ENCODE measurements around the gene SUFU.

The SUFU gene

DNA sequence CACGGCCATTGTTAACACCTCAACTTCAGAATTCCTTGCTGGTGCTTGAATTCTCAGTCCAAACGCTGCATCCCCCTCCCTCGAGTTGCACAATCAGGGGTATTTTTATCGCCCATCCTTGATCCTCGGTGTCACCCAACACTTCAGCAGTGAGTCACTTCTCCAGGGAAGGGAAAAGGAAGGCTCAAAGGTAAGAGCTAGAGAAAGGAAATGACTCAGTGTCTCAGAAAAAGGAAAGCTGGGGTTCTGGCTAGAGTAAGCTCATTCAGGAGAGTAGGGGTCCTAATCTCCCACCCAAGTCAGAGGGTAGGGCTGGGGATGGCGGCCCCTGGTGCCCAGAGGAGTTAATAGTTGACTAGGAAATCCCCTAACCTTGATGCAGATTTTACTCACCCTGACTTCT, 100.7 kb downstream of the SUFU start:
- H3K27ac ChIP-seq: peak overlapping the region; percentile 88
- ChIA-PET CTCF (interaction anchor here (0.6 to 1.7 kb wide), 3 partner anchors 11 to 106 kb away, joined by 3 to 5 read pairs (median 4); partner anchors contain the start of gene TRIM8), POLR2A (ENCODE audit: low non-redundant PET) (no interaction called here)
- DNase-seq (ENCODE audit: low spot score): peak; percentile 97
- TF ChIP-seq, protein P1, sequence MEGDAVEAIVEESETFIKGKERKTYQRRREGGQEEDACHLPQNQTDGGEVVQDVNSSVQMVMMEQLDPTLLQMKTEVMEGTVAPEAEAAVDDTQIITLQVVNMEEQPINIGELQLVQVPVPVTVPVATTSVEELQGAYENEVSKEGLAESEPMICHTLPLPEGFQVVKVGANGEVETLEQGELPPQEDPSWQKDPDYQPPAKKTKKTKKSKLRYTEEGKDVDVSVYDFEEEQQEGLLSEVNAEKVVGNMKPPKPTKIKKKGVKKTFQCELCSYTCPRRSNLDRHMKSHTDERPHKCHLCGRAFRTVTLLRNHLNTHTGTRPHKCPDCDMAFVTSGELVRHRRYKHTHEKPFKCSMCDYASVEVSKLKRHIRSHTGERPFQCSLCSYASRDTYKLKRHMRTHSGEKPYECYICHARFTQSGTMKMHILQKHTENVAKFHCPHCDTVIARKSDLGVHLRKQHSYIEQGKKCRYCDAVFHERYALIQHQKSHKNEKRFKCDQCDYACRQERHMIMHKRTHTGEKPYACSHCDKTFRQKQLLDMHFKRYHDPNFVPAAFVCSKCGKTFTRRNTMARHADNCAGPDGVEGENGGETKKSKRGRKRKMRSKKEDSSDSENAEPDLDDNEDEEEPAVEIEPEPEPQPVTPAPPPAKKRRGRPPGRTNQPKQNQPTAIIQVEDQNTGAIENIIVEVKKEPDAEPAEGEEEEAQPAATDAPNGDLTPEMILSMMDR (conservative IDR thresholded peaks at IDR 0.05; ENCODE audit: low read depth): no peak

DNA sequence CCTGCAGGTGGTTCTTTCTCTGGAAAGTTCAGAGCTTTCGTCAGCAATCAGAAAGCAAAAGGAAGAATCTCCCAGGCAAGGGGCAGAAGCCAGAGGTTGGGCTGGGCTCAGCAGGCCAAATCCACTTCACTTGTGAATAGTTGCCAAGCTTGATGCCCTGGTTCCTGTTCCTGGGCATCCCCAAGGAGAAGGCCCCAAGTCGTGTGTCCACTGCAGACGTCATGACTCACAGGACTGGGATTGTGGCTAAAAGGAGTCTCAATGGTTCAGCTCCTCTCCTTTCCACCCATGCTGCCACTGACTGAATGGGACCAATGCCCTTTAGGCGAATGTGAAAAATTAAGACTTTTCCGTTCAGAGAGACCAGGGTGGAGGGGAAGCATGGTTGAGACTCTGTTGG, 101.9 kb downstream of the SUFU start:
- TF ChIP-seq, protein P1 (conservative IDR thresholded peaks at IDR 0.05; ENCODE audit: low read depth): no peak
- CTCF ChIA-PET: interaction anchor here (0.6 to 1.7 kb wide), 4 partner anchors 9 to 127 kb away, joined by 3 to 5 read pairs (median 4); partner anchors contain the start of gene TRIM8
- no peak for DNase-seq (ENCODE audit: low spot score)
- H3K27ac ChIP-seq: peak overlapping the region; percentile 88
- POLR2A ChIA-PET (ENCODE audit: low non-redundant PET): no interaction called here

DNA sequence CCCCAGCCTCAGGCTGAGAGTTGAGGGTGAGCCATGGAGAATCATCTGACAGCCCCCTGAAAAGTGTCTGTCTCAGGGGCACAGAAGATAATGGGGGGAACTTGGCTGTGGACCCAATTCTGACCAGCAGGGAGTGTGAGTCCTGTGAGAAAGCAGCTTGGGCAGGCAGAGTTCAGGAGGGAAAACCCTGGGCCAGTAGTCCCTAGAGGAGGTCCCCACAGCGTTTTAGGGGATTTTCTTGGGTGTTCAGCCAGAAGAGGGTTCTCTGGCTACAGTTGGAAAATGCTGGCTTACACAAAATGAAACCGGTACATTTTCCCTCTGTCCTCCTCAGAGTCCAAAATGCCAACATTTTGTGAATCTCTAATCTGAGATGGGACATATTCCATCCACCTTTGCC, 104.7 kb downstream of the SUFU start:
- no peak overlapping the region for H3K27ac ChIP-seq
- DNase-seq (ENCODE audit: low spot score): no peak
- POLR2A ChIA-PET (ENCODE audit: low non-redundant PET): no interaction called here
- TF ChIP-seq, protein P1 (conservative IDR thresholded peaks at IDR 0.05; ENCODE audit: low read depth): no peak
- CTCF ChIA-PET: interaction anchor here (0.8 to 1.0 kb wide), 2 partner anchors 12 to 18 kb away, joined by 3 read pairs; no protein-coding TSS in a partner anchor

DNA sequence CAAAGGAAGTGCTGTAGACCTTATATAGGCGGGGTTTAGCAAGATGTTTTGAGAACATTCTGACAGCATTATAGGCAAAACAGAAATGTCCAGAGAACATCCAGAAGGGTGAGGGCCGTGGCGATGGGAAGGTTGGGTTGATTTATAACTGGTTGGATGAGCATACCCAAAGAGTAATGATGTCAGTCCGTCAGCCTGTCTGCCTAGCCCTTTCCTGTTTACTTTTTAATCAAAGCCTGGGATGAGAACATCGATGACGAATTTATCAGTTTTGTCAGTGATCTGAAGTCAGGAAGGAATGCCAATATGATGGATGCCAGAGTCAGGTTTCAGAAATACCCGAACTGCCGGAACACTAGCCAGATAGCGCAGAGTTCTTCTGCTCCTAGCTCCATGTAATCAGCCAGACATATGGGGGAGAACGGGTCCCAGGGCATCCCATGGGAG, 106.7 kb downstream of the SUFU start:
- DNase-seq (ENCODE audit: low spot score): no peak
- ChIA-PET POLR2A (ENCODE audit: low non-redundant PET) (interaction anchor here (1.1 kb wide), 1 partner anchor 16 kb away, joined by 3 read pairs; no protein-coding TSS in a partner anchor), CTCF (no interaction called here)
- TF ChIP-seq, protein P1 (conservative IDR thresholded peaks at IDR 0.05; ENCODE audit: low read depth): no peak
- no peak overlapping the region for H3K27ac ChIP-seq

DNA sequence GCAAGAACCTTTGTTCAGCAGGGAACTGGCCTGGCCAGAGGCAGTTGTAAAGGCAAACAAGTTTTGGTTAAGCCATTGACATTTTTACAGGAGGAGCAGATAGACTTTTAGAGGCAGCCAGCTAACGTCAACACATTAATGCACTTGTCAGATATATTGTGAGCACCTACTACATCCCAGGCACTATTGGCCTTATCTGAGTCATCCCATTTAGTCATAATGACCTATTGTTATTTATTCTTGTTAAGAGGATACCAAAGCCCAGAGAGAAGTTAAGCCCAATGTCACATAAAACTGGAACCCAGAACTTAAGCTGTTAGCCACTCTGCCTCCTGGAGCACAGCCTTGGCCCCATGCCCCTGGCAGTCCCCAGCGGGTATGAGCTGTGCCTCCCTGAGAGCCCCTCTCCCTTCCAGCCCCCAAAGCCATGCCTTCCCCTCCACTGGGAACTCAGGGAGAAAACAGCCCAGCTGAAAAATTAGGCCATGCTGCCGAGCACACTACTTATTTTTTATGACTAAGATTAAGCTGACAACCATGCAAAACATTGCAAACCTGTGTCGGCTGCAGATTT, 107.8 kb downstream of the SUFU start:
- H3K27ac ChIP-seq: peak overlapping the region; percentile 14; the same call in 1 of the 2 replicates
- CTCF ChIA-PET: interaction anchor here (0.8 kb wide), 1 partner anchor 9 kb away, joined by 3 read pairs; no protein-coding TSS in a partner anchor
- POLR2A ChIA-PET (ENCODE audit: low non-redundant PET): interaction anchor here (1.1 kb wide), 1 partner anchor 15 kb away, joined by 3 read pairs; no protein-coding TSS in a partner anchor
- TF ChIP-seq, protein P1 (conservative IDR thresholded peaks at IDR 0.05; ENCODE audit: low read depth): no peak
- DNase-seq (ENCODE audit: low spot score): peak; percentile 44

DNA sequence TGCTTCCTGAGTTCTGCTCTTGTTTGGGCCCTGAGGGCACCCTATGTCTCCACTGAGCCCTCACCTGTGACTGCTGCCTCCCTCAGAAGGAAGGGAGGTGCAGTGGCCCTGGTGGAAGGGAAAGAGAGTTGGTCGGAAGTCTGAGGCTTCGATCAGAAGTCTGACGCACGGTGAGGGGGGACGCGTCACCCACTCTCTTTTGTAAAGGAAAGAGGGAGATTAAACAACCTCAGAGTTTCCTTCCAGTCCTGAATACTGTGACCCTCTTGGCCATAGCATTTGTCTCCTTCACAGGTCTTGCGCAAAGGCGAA, 109.1 kb downstream of the SUFU start:
- ChIA-PET POLR2A (ENCODE audit: low non-redundant PET) (no interaction called here), CTCF (no interaction called here)
- TF ChIP-seq, protein P1 (conservative IDR thresholded peaks at IDR 0.05; ENCODE audit: low read depth): no peak
- no peak for DNase-seq (ENCODE audit: low spot score)
- no peak overlapping the region for H3K27ac ChIP-seq
